Measurements from ENCODE around the gene HSPA1A. TPM values are rescaled to one million over a fixed set of nuclear protein-coding genes. Genes with fewer than 3 reads are reported as not detected.
"Not testable (repeated sequence)": the region's sequence is repeated elsewhere in the genome, so short reads cannot be mapped to it uniquely, and the experiment has no call there.

HSPA1A gene
- polyA plus RNA-seq, 5 donors = 56.8 to 137 (median 68.3) TPM

- DNase-seq = no peak
Measured at GRCh38 chr6:31779908-31780307, 35.4 kb upstream of the HSPA1A start.

DNA sequence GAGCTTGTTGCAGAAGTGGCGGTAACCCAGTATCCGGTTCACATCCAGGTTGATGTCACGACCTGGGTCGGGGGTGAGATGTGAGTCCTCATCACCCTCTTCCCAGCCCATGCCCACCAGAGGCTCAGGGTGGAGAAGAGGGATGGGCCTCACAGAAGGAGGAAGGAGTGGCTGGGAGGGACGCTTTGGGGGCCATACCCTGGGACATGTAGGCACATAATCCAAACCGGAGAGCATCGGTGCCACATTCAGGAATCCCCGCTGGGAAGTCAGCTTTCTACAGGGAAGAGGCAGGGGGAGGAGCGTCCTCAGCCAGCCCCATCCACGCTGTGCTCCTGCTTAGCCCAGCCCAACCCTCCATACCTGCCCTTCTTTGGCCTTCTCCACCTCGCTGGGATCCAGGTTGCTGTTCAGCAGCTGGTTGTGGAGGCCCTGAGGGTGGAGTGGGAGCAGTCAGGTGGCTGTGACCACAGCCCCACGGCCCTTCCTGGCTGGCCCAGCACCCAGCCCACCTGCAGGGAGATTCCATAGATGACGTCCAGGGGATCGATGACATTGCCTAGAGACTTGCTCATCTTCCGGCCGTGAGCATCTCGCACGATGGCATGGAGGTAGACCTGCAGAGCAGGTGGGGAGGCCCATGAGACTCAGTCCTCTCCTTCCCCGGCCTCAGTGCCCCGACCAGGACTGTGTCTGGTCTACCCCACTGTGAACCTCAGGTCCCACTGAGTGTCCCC, 34.7 kb upstream of the HSPA1A start:
- DNase-seq = no peak

DNA sequence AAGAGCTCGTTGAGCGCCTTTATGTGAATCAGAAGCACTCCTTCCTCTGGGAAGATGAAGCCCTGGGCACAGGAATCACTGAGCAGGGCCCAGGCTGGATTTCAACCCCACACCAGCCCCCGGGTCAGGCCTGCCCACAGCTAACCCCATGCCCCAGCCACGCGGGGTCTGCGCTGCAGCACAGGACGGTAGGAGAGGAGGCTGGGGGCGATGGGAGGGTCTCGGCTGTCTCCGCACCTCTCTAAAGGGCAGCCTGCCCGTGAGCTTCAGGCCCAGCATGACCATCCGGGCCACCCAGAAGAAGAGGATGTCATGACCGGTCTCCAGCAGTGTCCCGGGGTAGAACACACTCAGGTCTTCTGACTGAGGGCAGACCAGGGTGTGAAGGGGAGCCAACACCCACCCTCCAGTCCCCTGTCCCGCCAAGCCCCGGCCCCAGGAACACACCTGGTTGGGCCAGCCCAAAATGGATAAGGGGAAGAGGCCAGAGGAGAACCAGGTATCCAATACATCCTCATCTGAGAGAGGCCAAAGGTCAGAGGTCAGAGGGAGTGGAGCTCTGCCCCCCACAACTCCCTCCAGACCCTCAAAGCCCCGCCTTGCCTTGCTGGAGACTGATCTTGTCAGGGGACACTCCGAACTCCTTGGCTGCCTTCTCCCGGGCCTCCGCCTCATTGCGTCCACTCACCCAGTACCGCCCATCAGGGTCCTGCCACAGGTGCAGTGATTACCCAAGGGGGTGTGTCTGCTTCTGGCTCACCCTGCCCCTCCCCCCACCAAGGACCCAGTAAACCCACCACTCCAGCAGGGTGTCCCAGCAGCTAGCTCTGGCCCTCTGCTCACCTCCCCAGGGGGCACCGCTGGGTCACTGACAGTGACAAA, 33.9 kb upstream of the HSPA1A start:
- no peak for DNase-seq

DNA sequence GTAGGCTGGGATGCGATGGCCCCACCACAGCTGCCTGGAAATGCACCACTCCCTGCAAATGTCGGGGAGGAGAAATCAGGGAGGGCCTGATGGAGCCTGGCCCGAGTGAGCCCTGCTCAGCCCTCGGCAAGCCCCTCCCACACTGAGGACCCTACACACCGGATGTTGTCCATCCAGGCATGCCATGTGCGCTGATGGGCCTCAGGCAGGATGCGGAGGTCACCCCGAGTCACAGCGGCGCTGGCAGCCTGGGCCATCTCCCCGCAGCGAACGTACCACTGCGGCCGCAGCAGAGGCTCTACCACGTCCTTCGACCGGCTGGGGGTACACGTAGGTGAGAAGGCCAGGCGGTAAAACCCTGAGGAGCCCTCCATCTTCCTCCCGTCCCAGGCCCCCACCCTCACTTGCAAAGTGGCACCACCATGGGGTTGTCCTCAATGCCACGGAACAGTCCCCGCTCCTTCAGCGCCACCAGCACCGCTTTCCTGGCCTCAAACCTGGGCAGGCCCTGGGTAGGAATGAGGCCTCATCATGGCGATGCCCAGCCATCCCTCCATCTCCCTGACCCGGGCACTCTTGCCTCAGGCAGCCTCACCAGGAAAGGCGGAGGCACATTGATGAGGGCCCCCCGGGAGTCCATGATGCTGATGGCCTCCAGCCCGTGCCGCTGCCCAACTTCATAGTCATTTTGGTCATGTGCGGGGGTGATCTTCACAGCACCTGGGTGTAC, 33.1 kb upstream of the HSPA1A start:
- no peak for DNase-seq

GRCh38 chr6:31784098-31784925, 31.0 kb upstream of the HSPA1A start:
- no peak for DNase-seq

- no peak for DNase-seq
Measured at GRCh38 chr6:31785475-31785874, 29.9 kb upstream of the HSPA1A start.

DNA sequence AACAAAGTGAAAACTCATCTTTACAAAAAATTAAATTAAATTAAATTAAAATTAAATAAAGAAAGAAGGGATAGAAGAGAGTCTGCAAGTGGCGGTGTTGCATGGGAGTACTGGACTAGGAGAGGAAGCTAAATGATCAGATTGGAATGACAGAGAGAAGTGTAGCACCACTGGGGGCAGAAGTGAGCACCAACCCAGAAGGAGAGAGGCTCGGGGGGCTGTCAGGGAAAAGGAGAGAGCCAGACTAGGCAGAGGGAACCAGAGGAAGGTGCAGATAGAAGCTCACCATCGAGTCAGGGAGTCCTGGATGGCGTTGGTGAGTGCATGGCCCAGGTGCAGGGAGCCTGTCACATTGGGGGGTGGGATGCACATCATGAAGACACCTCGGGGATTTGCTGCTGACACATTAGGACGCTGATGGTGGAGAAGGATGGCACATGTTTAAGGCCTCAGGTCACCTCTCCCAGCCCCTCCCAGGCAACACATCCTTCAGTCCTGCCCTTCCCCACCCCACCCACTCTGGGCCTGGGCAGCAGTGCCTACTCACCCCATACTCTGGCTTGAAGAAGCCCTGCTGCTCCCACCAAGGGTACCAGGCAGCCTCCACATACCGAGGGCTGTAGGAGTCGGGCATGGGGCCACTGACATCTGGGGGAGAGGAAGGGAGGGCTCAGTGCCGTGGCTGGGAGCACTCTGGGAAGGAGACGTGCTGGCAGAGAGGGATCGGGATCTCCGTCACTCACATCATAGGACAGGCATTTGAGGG, 23.8 kb upstream of the HSPA1A start:
- DNase-seq = peak in 1 of 2 donors; percentile 35

DNA sequence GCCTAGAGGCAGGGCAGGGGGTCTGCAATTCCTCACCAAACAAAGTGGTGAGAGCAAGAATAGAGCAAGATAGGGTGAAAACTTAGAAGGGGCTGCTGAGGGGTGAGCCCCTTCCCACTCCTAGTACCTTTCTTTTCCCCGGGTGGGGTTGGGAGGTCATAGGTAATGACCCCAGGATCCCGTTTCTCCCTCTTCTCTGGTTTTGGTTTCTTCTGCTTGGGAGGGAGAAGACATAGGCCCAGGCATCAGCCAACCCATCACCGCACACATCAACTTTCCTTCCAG, 23.3 kb upstream of the HSPA1A start:
- DNase-seq = no peak

- no peak for DNase-seq
Measured at GRCh38 chr6:31792761-31793171, 22.6 kb upstream of the HSPA1A start.

GRCh38 chr6:31793927-31794245, 21.5 kb upstream of the HSPA1A start:
- not testable (repeated sequence) for DNase-seq

DNA sequence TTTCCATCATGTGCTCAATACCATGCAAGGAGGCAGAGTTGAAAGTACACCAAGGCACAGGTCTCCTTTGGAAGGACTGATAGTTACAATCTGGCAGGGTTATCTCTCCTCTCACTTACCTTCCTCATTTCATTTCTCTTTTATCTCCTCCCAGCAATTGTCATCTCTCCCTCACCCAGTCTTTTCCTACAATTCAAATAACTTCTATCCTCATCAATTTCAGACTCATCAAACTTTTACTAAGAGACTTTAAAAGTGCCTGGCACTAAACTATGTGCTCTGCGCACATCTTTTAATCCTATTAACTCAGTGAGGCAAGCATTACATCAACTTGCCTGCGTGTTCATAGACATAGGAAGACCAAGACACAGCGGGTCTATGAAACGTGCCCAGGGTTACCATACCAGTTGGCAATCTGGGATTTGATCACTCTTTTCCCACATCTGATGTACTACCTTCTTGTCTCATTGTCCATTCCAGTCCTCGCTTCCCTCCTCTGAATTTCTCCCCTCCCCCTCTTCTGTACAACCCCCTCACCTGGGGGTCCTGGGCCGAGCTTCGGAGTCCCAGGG, 21.0 kb upstream of the HSPA1A start:
- DNase-seq = no peak

GRCh38 chr6:31794866-31795615, 20.3 kb upstream of the HSPA1A start:
- DNase-seq = no peak

- peak; percentile 88 to 89 for DNase-seq
Measured at GRCh38 chr6:31795616-31796298, 19.6 kb upstream of the HSPA1A start, which contains the start of gene VARS1. Gene VARS1, minus strand, starts transcription at chr6:31795752. Its CDS starts 535 bp downstream, at chr6:31795217.

DNA sequence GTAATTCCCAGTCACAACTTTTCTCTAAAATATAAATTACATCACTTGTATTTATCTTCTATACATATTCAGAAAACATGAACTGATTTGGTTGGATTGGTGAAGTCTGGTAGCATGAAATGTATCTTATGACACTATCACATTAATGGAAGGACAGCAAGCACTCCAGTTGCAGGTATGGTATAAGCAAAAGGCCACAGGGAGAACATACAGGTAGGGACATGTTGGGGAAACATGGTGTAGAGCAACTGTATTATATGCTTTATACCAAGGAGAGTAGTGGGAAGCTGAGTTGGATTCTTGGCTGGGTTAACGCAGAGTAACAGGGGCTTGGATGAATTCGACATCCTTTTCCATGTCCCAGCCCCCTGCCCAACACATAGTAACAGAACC, 18.4 kb upstream of the HSPA1A start:
- DNase-seq = no peak

GRCh38 chr6:31797588-31797987, 17.8 kb upstream of the HSPA1A start:
- no peak for DNase-seq

GRCh38 chr6:31799781-31800180, 15.6 kb upstream of the HSPA1A start:
- no peak for DNase-seq

GRCh38 chr6:31801031-31801927, 14.1 kb upstream of the HSPA1A start:
- DNase-seq = not testable (repeated sequence)

GRCh38 chr6:31805939-31806469, 9.3 kb upstream of the HSPA1A start:
- DNase-seq = no peak
